Endometrial microvascular endothelial cells (primary cell): ENCODE results near the gene MAP1LC3B. TPM values are rescaled to one million over a fixed set of nuclear protein-coding genes. Genes with fewer than 3 reads are reported as not detected.

Source experiments
- in situ Hi-C: cut with HindIII; loops from 2 replicates; pipeline ENCODE4 v1.10.0; 2017; ENCODE audit warnings: low sequenced_read_pairs, low pct_unique_long_range_greater_than_20kb; ENCODE audit errors: inconsistent ontology term
- total RNA-seq: library from RNA; depleted of rRNA; stranded (reverse); fragments of >200 nt; gene quantifications from one replicate; pipeline ENCODE4 v1.2.3, GENCODE V29; 2015; ENCODE audit errors: inconsistent ontology term

Gene MAP1LC3B
- total RNA-seq, 1 donor from 2014 or later, result 54.4 TPM

- in situ Hi-C loops, result no loop called here
These were observed 3.2 kb downstream of the MAP1LC3B start for GRCh38 chr16:87395181-87395842.

GRCh38 chr16:87404764-87405625 lies 12.9 kb downstream of the MAP1LC3B start:
- in situ Hi-C loops, result no loop called here

GRCh38 chr16:87406495-87407088 lies 14.5 kb downstream of the MAP1LC3B start:
- in situ Hi-C loops, result no loop called here

- in situ Hi-C loops, result no loop called here
These were observed 15.5 kb downstream of the MAP1LC3B start for GRCh38 chr16:87407511-87408112.

GRCh38 chr16:87409153-87409552 lies 17.0 kb downstream of the MAP1LC3B start:
- in situ Hi-C loops, result no loop called here

- in situ Hi-C loops, result no loop called here
These were observed 17.6 kb downstream of the MAP1LC3B start for GRCh38 chr16:87409781-87410180.

GRCh38 chr16:87410530-87410929 lies 18.4 kb downstream of the MAP1LC3B start:
- in situ Hi-C loops, result no loop called here

- in situ Hi-C loops, result no loop called here
These were observed 18.8 kb downstream of the MAP1LC3B start for GRCh38 chr16:87410968-87411367.

GRCh38 chr16:87411375-87412271 lies 19.5 kb downstream of the MAP1LC3B start:
- in situ Hi-C loops, result no loop called here

- in situ Hi-C loops, result no loop called here
These were observed 20.3 kb downstream of the MAP1LC3B start for GRCh38 chr16:87412371-87412995.

GRCh38 chr16:87412996-87413421 lies 20.9 kb downstream of the MAP1LC3B start:
- in situ Hi-C loops, result no loop called here

- in situ Hi-C loops, result no loop called here
These were observed 22.1 kb downstream of the MAP1LC3B start for GRCh38 chr16:87414251-87414680.

GRCh38 chr16:87415441-87415840 lies 23.3 kb downstream of the MAP1LC3B start:
- in situ Hi-C loops, result no loop called here

- in situ Hi-C loops, result no loop called here
These were observed 24.8 kb downstream of the MAP1LC3B start for GRCh38 chr16:87416826-87417527.

GRCh38 chr16:87417528-87417910 lies 25.4 kb downstream of the MAP1LC3B start:
- in situ Hi-C loops, result no loop called here

GRCh38 chr16:87418216-87418615 lies 26.1 kb downstream of the MAP1LC3B start:
- in situ Hi-C loops, result no loop called here

GRCh38 chr16:87418644-87419043 lies 26.5 kb downstream of the MAP1LC3B start:
- in situ Hi-C loops, result no loop called here
